ENCODE measurements around the gene INAVA. TPM values are rescaled to one million over a fixed set of nuclear protein-coding genes. Genes with fewer than 3 reads are reported as not detected.

The INAVA gene, protein sequence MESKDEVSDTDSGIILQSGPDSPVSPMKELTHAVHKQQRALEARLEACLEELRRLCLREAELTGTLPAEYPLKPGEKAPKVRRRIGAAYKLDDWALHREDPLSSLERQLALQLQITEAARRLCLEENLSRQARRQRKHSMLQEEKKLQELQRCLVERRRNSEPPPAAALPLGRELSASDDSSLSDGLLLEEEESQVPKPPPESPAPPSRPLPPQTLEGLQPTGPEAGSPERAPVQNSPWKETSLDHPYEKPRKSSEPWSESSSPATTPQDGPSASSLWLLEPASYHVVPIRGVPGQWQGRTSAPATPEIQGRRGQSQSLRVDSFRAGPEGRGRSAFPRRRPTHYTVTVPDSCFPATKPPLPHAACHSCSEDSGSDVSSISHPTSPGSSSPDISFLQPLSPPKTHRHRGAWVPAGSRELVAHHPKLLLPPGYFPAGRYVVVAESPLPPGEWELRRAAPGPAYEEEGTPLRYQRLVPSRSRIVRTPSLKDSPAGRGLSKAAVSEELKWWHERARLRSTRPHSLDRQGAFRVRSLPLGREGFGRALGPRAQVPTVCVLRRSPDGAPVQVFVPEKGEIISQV
- total RNA-seq (ENCODE audit: unreplicated experiment): 2.4 TPM
- long read RNA-seq: 0 reads

GRCh38 chr1:200894712-200895442 lies at the start of gene INAVA:
Gene INAVA (plus strand): TSS chr1:200894900. CDS start chr1:200898401, 3,501 bp downstream.
- H3K27me3 Mint-ChIP-seq (ENCODE audit: unreplicated experiment): no peaks in the 10 kb centered on the region
- DNase-seq: no peak
- no peak within 1 kb of the TSS for H3K27ac Mint-ChIP-seq (ENCODE audit: unreplicated experiment)
- no peaks in the 10 kb centered on the region for H3K36me3 Mint-ChIP-seq (ENCODE audit: unreplicated experiment)
- peaks cover 14% of the 10 kb centered on the region for H3K4me1 Mint-ChIP-seq (ENCODE audit: low read depth, unreplicated experiment)
- peaks cover 4% of the 10 kb centered on the region for H3K9me3 Mint-ChIP-seq (ENCODE audit: unreplicated experiment)
- no peak within 1 kb of the TSS for H3K4me3 Mint-ChIP-seq (ENCODE audit: unreplicated experiment)
- TF ChIP-seq CTCF (IDR thresholded peaks at IDR 0.05; ENCODE audit: partially characterized antibody, unreplicated experiment): no peak

DNA sequence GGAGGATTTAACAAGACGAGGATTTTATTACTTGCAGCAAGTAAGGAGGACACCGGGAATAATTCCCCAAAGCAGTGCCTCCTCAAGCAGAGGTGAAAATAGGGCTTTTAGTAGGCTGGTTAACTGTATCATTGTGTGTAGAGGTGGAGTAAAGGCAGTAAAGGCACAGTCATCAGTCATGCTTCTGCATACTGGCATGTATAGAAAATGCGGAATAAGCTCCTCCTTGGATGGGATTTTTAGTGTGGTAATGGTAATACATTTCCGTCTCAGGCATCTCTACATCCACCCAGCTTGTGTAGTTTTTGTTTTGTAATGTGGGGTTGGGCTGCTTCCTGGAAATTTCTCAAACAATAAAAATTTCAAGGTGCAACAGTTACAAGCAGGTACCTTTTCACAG lies 49.3 kb upstream of the INAVA start:
- TF ChIP-seq CTCF (IDR thresholded peaks at IDR 0.05; ENCODE audit: partially characterized antibody, unreplicated experiment): no peak
- peaks cover 2% of the 10 kb centered on the region for H3K27me3 Mint-ChIP-seq (ENCODE audit: unreplicated experiment)
- peaks cover 1% of the 10 kb centered on the region for H3K9me3 Mint-ChIP-seq (ENCODE audit: unreplicated experiment)
- no peak overlapping the region for H3K27ac Mint-ChIP-seq (ENCODE audit: unreplicated experiment)
- peaks cover 6% of the 10 kb centered on the region for H3K36me3 Mint-ChIP-seq (ENCODE audit: unreplicated experiment)
- H3K4me3 Mint-ChIP-seq (ENCODE audit: unreplicated experiment): no peak overlapping the region
- no peak for DNase-seq
- H3K4me1 Mint-ChIP-seq (ENCODE audit: low read depth, unreplicated experiment): no peaks in the 10 kb centered on the region

DNA sequence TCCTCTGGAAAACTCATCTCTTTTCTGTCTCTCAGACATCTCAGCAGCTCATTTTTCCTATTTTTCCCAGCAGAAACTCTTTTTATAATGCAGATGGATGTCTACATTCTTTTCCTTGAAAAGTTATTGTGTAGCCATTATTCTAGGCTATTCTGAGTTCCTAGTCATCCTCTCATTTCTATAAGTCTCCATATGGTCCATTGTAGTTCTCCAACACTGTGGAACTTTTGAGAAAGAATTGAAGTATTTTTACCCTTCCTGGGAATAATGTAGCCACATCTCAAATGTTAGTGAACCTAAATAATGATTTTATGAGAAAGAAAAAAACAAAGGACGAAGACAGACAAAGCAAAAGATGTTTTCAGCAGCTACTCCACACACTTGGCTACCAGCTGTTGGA lies 48.3 kb upstream of the INAVA start:
- Mint-ChIP-seq H3K27me3 (ENCODE audit: unreplicated experiment) (peaks cover 2% of the 10 kb centered on the region), H3K4me1 (ENCODE audit: low read depth, unreplicated experiment) (no peaks in the 10 kb centered on the region), H3K4me3 (ENCODE audit: unreplicated experiment) (no peak overlapping the region), H3K9me3 (ENCODE audit: unreplicated experiment) (peaks cover 1% of the 10 kb centered on the region), H3K36me3 (ENCODE audit: unreplicated experiment) (peaks cover 6% of the 10 kb centered on the region), H3K27ac (ENCODE audit: unreplicated experiment) (peak overlapping the region; percentile 4)
- no peak for TF ChIP-seq CTCF (IDR thresholded peaks at IDR 0.05; ENCODE audit: partially characterized antibody, unreplicated experiment)
- DNase-seq: no peak

DNA sequence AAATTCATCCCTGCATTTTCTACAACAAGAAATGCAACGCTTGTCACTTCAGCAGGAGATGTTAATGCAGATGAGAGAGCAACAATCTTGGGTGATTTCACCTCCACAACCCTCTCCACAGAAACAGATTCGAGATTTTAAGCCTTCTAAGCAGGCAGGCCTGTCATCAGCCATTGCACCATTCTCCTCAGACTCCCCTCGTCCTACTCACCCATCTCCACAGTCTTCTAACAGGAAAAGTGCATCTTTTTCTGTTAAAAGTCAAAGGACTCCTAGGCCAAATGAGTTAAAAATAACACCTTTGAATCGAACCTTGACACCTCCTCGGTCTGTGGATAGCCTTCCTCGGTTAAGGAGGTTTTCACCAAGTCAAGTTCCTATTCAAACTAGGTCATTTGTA lies 45.3 kb upstream of the INAVA start:
- Mint-ChIP-seq H3K9me3 (ENCODE audit: unreplicated experiment) (peaks cover 1% of the 10 kb centered on the region), H3K4me3 (ENCODE audit: unreplicated experiment) (no peak overlapping the region), H3K4me1 (ENCODE audit: low read depth, unreplicated experiment) (no peaks in the 10 kb centered on the region), H3K27ac (ENCODE audit: unreplicated experiment) (no peak overlapping the region), H3K36me3 (ENCODE audit: unreplicated experiment) (peaks cover 6% of the 10 kb centered on the region), H3K27me3 (ENCODE audit: unreplicated experiment) (peaks cover 2% of the 10 kb centered on the region)
- no peak for TF ChIP-seq CTCF (IDR thresholded peaks at IDR 0.05; ENCODE audit: partially characterized antibody, unreplicated experiment)
- DNase-seq: no peak
